Measurements from ENCODE around the gene NOL8. TPM values are rescaled to one million over a fixed set of nuclear protein-coding genes. Genes with fewer than 3 reads are reported as not detected.
A peak's percentile ranks its signal among the peaks of the same experiment; 100 is the strongest.

Gene NOL8
- polyA plus RNA-seq, 1 experiment = 8.8 TPM

DNA sequence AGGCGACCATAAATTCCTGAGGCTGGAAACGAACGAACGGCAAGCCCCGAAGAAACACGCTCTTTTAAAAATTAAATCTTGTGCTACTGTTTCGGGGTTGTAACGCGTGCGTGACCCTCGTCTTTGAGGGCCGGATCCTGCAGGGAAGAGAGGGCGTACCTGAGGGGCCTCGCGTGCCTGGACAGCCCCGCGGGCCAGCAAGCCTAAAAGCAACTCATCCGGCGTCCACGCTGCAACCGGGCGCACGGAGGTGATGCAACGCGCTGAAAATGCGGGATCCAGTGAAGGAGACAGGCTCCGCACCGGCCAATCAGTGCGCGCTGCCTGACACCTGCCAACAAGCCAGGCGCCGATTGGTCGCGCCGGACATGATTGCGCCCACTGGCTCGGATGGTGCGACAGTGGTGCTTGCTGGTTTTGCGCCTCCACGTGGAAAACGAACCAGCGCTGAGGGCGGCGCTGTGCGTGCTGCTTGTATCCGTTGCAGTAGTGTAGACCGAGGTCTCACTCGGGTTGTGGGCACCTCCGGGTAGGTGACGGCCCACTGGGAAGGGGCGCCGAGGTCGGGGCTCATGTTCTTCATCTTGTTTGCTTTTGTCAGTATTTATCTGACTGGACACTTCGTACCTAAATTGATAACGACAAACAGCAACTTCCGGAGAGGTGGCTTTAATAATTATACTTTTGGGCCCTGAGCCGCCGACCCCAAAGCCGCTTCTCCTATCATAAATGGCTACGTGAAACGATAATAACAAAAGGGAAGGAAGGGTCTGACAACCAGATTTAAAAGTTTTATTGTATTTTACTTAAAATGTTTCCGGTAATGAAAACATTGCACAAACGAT is 31.5 kb downstream of the NOL8 start, which contains the start of gene IARS1:
TSS of gene IARS1 (minus strand) at position 246 of the 845 bp plus-strand sequence. CDS start 4,278 bp downstream, outside the sequence.
- Histone ChIP-seq H3K27me3 (ENCODE audit: control insufficient read depth, insufficient read depth, low read length) (no peaks in the 10 kb centered on the region), H3K4me3 (ENCODE audit: low read depth, low read length) (peak within 1 kb of the TSS; percentile 85), H3K36me3 (ENCODE audit: control insufficient read depth, insufficient read depth, low read length) (peaks cover 2% of the 10 kb centered on the region; the same call in 1 of the 2 replicates)
- ChIA-PET CTCF (interaction anchor here (0.6 to 1.2 kb wide), 3 partner anchors 9 to 153 kb away, joined by 3 to 4 read pairs (median 3); no protein-coding TSS in a partner anchor), POLR2A (interaction anchor here (0.7 kb wide), 1 partner anchor 40 kb away, joined by 3 read pairs; no protein-coding TSS in a partner anchor)
- TF ChIP-seq CTCF (IDR thresholded peaks at IDR 0.05; ENCODE audit: insufficient read depth, low read depth, low read length) = peak; percentile 47; the same call in 1 of the 2 replicates
- DNase-seq (ENCODE audit: low read depth) = peak; percentile 90

DNA sequence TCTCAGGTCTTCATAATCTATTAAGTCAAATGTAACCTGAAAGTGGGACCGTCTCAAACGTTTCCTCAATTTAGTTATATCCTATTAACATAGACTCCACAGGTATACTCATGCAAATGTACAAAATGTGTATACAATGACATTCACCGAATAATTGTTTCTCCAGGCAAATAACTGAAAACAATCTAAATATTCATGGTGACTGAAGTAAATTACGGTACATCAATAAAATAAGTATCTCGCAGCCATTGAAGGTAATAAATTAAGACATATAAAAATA is 32.1 kb downstream of the NOL8 start:
- Histone ChIP-seq H3K27me3 (ENCODE audit: control insufficient read depth, insufficient read depth, low read length) (no peaks in the 10 kb centered on the region), H3K36me3 (ENCODE audit: control insufficient read depth, insufficient read depth, low read length) (no peaks in the 10 kb centered on the region), H3K4me3 (ENCODE audit: low read depth, low read length) (peak overlapping the region; percentile 85)
- no peak for DNase-seq (ENCODE audit: low read depth)
- POLR2A ChIA-PET = no interaction called here
- CTCF ChIA-PET = no interaction called here
- TF ChIP-seq CTCF (IDR thresholded peaks at IDR 0.05; ENCODE audit: insufficient read depth, low read depth, low read length) = no peak

GRCh38 chr9:92292338-92293074 is 32.6 kb downstream of the NOL8 start:
- peak overlapping the region; percentile 85 for H3K4me3 ChIP-seq (ENCODE audit: low read depth, low read length)
- TF ChIP-seq CTCF (IDR thresholded peaks at IDR 0.05; ENCODE audit: insufficient read depth, low read depth, low read length) = no peak
- H3K36me3 ChIP-seq (ENCODE audit: control insufficient read depth, insufficient read depth, low read length) = peaks cover 2% of the 10 kb centered on the region; the same call in 1 of the 2 replicates
- ChIA-PET POLR2A (no interaction called here), CTCF (interaction anchor here (4.6 kb wide), 1 partner anchor 153 kb away, joined by 29 read pairs; no protein-coding TSS in a partner anchor)
- no peaks in the 10 kb centered on the region for H3K27me3 ChIP-seq (ENCODE audit: control insufficient read depth, insufficient read depth, low read length)
- DNase-seq (ENCODE audit: low read depth) = no peak

DNA sequence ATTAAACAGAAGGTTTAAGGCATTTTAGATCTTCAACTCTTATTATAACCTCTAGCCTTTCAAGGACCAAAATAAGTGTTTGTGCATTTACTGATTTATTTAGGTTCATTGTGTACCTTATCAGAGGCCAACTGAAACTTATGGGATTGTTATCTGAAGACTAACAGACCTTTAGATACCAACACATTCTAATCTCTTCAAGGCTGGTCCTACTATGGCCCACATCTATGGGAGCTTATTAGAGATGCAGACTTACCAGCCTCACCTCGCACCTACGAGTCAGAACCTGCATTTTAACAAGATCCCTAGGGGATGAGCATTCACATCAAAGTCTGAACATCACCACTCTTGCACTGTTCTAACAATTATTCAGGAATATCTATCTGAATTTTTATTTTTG is 33.6 kb downstream of the NOL8 start:
- H3K4me3 ChIP-seq (ENCODE audit: low read depth, low read length) = 0 out of 2 replicates have a peak overlapping the region, but pooled peaks have one; percentile 2
- TF ChIP-seq CTCF (IDR thresholded peaks at IDR 0.05; ENCODE audit: insufficient read depth, low read depth, low read length) = no peak
- ChIA-PET POLR2A (no interaction called here), CTCF (interaction anchor here (0.9 to 4.6 kb wide), 3 partner anchors 13 to 157 kb away, joined by 3 to 29 read pairs (median 4); no protein-coding TSS in a partner anchor)
- H3K27me3 ChIP-seq (ENCODE audit: control insufficient read depth, insufficient read depth, low read length) = no peaks in the 10 kb centered on the region
- no peak for DNase-seq (ENCODE audit: low read depth)
- H3K36me3 ChIP-seq (ENCODE audit: control insufficient read depth, insufficient read depth, low read length) = peaks cover 2% of the 10 kb centered on the region; the same call in 1 of the 2 replicates

Data from BJ (cell line).